ENCODE data around the gene ASIC5.
"Not testable (repeated sequence)": the region's sequence is repeated elsewhere in the genome, so short reads cannot be mapped to it uniquely, and the experiment has no call there.

Gene ASIC5

GRCh38 chr4:155866177-155866576 is at the start of gene ASIC5:
ASIC5 (minus strand) TSS chr4:155866277; CDS start chr4:155866226, 51 bp downstream.
- no peak for DNase-seq

DNA sequence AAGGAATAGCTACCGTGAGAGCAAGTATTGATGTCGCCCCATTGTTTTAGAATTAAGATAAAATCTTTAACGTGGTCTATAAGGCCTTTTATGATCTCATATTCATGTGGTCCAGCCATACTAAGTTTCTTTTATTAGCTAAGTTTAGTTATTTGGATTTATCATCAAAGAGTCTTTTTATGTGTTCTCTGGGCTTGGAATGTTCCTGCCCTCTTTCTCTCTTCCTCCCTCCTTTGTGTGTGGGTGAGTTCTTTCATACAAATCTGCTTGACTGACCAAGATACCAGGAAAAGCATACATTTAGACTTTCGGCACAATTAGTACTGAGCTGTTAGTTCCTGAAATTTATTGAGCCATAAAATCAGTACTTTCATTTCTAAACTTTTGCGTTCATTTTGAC is 48.7 kb upstream of the ASIC5 start:
- DNase-seq = no peak

- DNase-seq = no peak
These were observed 45.8 kb upstream of the ASIC5 start for GRCh38 chr4:155911905-155912304.

DNA sequence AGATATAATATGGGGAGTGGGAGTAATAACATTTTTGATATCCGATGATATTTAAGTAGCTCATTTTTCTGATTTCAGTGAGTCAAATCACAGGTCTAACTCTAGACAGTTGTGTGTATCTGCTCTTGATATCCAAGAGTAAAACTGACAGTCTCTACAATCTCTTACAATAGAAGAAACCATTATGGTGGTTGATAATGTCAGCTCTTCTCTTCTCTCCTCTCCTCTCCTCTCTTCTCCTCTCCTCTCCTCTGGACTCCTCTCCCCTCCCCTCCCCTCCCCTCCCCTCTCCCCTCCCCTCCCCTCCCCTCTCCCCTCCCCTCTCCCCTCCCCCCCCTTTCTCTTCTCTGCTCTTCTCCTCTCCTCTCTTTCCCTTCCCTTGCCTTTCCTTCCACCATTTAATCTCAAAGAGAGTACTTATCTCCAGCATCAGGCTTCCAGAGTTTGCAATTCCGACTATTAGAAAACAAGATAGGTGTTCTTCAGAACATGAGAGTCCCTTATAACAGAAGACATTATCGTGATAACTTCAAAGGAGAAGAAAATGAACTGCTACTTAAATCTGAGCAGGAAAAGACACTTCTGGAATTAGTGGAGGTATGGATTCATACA is 43.6 kb upstream of the ASIC5 start:
- DNase-seq = no peak

- DNase-seq = no peak
These were observed 42.4 kb upstream of the ASIC5 start for GRCh38 chr4:155908187-155909139.

DNA sequence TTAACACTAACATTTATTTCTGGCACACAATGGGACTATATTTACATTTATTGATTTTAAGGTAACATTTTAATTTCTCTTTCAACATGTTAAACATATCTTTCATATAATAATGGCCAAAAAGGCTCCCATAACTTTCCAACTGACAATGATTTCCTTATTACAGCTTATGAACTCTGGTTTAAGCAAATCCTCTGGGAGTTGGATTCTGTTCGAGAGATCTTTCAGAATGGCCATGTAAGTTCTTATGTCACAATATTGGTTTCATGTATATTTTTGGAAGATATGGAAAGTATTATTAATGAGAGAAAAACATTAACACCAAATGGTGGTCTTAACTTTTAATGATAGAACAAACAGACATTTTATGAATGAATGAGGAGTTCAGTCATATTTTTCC is 41.5 kb upstream of the ASIC5 start:
- no peak for DNase-seq

DNA sequence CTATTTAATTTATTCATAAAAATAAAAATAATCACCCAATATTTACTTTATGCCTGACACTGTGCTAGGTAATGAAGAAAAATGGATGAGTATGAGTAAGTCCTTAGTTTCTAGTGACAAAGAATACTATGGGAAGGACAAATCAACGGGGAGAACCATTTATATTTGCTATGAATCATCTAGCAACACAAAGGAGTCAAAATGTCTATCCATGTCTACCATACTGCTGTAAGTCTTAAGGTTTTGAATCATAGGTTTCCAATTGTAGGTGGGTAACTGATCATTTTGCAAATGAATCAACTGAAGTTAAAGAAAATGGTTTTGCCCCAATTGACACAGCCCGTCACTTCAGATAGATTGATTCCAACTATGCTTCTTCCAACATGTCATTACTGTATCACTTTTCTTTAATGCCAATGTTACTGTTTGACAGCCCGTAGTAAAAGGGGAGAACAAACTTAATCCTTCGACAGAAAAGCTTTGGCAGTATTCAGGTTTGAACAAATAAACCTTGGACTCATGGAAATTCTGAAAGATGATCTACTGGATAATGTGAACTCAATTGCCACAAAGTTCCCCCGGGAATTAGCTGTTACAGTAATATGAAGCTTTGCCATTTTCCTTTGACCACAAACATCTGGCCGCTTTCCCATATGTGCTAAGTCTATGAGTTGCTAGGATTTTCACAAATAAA is 40.6 kb upstream of the ASIC5 start:
- no peak for DNase-seq

DNA sequence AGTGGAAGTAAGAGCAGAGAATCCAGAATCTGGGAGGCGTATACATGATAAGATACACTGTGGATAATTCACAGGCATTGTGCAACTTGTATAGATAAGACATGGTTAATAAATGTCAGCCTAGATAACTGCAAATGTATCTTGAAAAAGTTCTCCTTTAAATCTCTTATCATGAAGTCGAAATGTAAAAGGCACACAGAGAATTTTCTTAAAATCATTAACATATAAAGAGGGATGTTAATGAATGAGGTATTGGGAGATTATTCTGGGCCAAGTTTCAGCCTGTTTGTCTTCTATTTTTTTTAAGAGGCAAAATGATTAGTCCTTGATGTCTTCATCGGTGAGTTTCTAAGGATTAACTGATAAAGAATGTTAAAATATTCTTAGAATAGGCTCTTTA is 38.3 kb upstream of the ASIC5 start:
- DNase-seq = no peak

- DNase-seq = no peak
These were observed 37.4 kb upstream of the ASIC5 start, which contains the start of gene TDO2 for GRCh38 chr4:155903453-155903852. TDO2 (plus strand) TSS chr4:155903696; CDS start chr4:155903759, 63 bp downstream.

GRCh38 chr4:155901013-155901412 is 34.9 kb upstream of the ASIC5 start:
- DNase-seq = no peak

DNA sequence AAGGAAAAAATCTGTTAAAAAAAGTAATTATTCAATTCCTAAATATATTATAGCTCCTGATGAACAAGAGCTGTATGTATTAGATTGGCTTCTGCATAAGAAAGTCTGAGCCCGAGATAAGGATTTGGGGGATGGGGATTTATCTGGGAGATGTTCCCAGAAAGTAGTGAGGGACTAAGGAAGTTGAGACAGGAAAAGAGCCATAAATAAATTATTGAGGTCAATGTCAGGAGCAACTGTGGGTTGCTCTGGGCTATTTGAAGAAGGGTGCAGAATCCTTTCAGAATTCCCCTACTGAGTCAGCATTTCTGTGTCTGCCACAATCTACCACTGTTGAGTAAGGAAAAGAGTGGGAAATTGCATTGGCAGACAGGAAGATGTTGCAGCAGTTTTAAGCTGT is 34.3 kb upstream of the ASIC5 start:
- no peak for DNase-seq

DNA sequence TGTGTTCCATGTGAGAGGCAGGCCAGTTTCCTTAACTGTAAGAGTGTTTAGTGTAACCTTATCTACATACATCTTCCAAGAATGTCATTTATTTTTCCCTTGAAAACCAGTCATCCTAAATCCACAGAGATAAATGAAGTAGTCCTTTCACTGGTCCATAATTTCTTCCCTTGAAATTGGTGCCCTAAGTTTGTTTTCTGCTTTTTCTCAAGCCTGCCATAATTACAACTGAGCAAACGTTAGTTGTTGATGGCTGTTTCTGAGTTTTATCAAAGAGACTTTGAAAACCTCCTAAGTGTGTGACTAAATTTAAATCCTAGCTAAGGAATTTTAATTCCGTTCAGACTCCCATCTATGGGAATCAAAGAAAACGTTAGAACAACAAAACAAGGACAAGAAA is 33.8 kb upstream of the ASIC5 start:
- DNase-seq = no peak

DNA sequence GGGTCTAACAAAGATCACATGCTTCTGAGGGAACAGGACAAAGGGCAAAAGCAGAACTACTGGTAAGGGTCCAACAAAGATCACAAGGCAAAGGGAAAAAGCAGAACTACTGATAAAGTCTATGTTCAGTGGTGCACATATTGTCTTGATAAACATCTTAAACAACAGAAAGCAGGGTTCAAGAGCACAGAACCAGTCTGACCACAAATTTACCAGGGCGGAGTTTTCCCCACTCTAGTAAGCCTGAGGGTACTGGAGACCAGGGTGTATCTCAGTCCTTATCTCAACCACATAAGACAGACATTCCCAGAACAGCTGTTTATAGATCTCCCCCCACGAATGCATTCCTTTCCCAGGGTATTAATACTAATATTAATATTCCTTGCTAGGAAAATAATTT is 32.3 kb upstream of the ASIC5 start:
- not testable (repeated sequence) for DNase-seq

- DNase-seq = no peak
These were observed 25.0 kb upstream of the ASIC5 start for GRCh38 chr4:155891058-155891457.

DNA sequence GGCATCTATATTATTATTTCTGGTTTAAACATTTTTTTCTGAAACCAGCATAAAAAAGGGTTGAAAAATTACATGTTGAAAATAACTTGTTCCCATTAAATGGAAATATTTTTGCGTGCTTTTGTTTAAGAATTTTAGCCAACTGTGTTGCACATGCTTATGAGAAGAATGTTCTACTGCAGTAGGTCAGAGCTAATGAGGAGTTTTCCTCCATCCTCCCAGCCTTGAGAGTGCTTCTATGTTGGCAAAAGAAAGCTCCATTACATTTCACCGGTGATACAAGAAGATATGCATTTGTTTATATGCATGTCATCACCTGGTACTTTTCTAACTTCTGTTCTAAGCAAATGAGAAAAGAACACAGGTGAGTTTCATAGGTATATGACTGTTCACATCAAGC is 23.9 kb upstream of the ASIC5 start:
- no peak for DNase-seq

- DNase-seq = no peak
These were observed 23.1 kb upstream of the ASIC5 start for GRCh38 chr4:155889031-155889793.

GRCh38 chr4:155887847-155888570 is 21.9 kb upstream of the ASIC5 start:
- no peak for DNase-seq

GRCh38 chr4:155887045-155887444 is 21.0 kb upstream of the ASIC5 start:
- no peak for DNase-seq

GRCh38 chr4:155885666-155886065 is 19.6 kb upstream of the ASIC5 start:
- DNase-seq = no peak

DNA sequence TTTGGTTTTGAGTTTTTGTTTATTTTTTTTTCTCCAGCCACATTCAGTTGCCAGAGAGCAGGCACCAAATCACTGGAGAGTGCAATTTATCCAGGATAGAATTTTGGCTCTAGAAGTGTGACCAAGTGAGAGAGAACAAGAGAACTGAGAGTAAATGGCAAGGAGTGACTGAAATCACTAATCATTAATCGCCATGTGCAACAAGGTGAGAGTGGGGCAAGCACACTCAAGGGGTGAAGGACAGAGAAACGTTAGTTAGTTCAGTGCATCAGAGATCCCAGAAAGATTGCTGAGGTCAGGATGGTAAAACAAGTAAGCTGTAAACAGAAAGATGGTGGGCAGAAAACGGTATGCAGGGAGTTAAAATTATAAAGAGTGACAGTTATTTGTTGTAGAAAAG is 17.8 kb upstream of the ASIC5 start:
- no peak for DNase-seq

DNA sequence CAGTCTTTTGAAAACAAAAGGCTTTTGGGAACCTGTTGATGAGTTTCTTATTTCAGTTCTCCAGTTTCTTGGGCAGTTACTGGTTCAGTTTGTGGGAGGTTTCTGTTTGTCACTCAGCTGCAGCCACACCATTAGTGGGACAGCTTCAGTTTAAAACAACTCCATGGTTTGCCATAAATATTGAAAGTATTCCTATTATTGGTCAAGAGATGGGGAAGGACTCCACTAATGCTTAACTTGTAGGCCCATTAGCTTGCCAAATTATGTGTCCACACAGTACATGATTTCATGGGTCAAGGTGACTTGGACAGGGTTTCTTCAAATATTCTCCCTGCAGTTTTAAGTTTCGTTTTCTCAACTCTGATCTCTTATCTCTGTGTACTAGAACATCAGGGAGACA is 15.5 kb upstream of the ASIC5 start:
- no peak for DNase-seq

DNA sequence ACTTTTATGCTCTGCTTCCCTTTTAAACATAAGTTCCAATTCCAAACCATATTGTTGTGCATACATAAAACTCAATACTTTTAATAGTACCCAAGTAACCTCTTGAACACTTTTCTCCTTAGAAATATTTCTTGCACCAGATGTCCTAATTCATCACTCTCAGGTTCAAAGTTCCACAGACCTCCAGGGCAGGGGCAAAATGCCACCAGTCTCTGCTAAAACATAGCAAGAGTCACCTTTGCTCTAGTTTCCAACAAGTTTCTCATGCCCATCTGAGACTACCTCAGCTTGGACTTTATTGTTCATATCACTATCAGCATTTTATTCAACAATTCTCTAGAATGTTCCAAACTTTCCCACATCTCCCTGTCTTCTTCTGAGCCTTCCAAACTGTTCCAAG is 13.7 kb upstream of the ASIC5 start:
- no peak for DNase-seq
